GM19239 (cell line): Measurements from ENCODE around the gene CXCL13.
"Not testable (repeated sequence)": the region's sequence is repeated elsewhere in the genome, so short reads cannot be mapped to it uniquely, and the experiment has no call there.

Experiments
- DNase-seq: peaks from one replicate; pipeline ENCODE4 v3.0.0; 2011; ENCODE audit warnings: low spot score; ENCODE audit not compliant: insufficient read length
- FAIRE-seq: peaks from 2 replicates; lab custom pipeline; 2011; peaks lifted over from hg19 to GRCh38; lab: Jason Lieb, UNC

The CXCL13 gene, protein sequence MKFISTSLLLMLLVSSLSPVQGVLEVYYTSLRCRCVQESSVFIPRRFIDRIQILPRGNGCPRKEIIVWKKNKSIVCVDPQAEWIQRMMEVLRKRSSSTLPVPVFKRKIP

GRCh38 chr4:77605210-77605902 lies at the start of gene CXCL13:
Gene CXCL13, plus strand, starts transcription at chr4:77605820. Its CDS starts 46 bp downstream, at chr4:77605866.
- DNase-seq (no peak), FAIRE-seq (no peak)

- FAIRE-seq, result no peak
- no peak for DNase-seq
Measured at GRCh38 chr4:77560170-77560569, 45.5 kb upstream of the CXCL13 start.

- not testable (repeated sequence) for FAIRE-seq, DNase-seq
Measured at GRCh38 chr4:77561720-77562119, 43.9 kb upstream of the CXCL13 start.

- FAIRE-seq, result no peak
- DNase-seq, result no peak
Measured at GRCh38 chr4:77564231-77564630, 41.4 kb upstream of the CXCL13 start.

- FAIRE-seq (no peak), DNase-seq (no peak)
Measured at GRCh38 chr4:77566148-77566547, 39.5 kb upstream of the CXCL13 start.

GRCh38 chr4:77567549-77567948 lies 38.1 kb upstream of the CXCL13 start:
- FAIRE-seq (no peak), DNase-seq (no peak)

- DNase-seq, FAIRE-seq: not testable (repeated sequence)
Measured at GRCh38 chr4:77570508-77571214, 35.0 kb upstream of the CXCL13 start.

DNA sequence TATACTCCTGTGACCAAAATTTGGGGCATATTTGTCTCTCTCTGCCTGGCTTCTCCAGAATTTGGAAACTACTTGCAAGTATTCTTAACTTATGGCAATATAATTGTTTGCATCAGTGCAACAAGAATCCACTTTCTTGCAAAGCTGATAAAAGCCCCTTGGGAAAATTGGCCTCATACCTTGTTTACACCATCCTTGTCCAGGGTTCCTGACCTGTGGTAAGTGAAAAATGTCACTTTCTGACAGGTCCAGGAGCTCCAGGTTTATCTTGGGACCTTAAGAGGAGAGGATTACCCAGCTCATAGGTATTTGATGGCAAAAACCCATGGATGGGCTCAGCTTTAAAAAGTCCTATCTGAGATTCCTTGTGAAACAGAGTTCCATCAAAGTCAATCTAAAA lies 29.3 kb upstream of the CXCL13 start:
- DNase-seq, result no peak
- FAIRE-seq, result no peak

GRCh38 chr4:77578145-77578544 lies 27.5 kb upstream of the CXCL13 start:
- no peak for FAIRE-seq
- no peak for DNase-seq

DNA sequence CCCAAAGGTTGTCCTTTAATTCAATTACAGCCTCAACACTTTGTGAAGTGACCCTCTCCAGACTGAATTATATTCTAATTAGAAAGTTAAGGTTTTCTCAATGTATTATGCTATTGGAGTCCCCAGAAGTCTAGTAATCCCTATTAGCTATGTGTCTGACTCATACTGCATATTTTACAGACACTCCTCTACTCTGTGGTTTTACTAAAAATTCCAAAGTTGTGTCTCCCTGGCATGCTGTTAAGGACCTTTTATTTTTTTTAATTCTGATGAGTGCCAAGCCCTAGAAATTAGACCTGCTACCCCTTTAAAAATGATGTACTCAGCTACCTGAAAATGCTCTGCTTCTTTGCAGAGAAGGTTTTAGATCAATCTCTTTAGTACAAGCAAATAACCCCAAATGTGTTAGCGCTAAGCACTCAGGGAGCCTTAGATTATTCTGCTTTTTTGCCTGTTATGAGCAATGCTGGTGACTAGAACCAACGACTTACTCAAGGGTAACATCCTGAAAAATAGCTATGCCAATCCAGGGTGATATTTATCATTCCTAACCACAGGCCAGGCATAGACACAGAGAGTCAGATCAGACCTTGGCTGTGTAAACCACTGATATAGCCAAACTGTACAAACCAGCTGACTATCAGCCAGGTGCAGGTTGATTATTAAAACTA lies 26.1 kb upstream of the CXCL13 start:
- DNase-seq (no peak), FAIRE-seq (no peak)

GRCh38 chr4:77581724-77582123 lies 23.9 kb upstream of the CXCL13 start:
- FAIRE-seq, result no peak
- no peak for DNase-seq

DNA sequence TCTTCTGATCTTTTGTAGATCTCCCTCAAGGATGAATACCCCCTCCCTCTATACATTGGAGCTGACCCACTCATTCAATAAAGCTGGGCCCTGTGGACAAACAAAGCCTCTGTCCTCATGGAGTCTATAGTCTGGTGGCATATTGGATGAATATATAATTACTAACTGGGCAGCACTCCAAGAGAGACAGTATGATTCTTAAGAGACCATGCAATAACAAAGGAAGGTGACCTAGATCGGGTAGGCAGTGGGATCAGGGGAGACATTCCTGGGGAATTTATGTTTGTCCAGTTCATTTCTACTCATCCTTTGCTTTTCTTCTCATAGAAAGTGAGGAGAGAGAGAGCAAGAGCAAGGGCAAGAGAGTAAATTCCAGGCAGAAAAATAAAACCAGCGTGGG lies 23.5 kb upstream of the CXCL13 start:
- no peak for FAIRE-seq

DNA sequence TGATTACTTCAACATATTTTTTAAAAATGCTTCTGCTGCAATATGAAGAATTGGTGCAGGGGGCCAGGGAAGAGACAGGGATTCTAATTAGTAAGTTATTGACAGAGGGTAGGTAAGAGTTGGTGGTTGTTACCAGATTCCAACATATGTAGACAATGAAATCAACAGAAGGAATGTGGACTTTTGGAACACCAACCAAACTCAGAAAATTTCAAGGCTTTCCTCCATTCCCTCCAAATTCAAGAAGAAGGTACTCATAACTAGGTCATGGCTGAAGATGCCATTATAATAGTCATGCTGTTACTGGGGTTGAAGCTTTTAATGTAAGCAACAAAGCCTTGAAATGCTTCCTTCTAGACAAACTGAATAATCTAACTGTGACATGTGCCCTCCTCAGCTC lies 22.9 kb upstream of the CXCL13 start:
- FAIRE-seq (no peak), DNase-seq (no peak)

More for the DNA sequence above, 23.5 kb upstream of the CXCL13 start:
- no peak for DNase-seq

DNA sequence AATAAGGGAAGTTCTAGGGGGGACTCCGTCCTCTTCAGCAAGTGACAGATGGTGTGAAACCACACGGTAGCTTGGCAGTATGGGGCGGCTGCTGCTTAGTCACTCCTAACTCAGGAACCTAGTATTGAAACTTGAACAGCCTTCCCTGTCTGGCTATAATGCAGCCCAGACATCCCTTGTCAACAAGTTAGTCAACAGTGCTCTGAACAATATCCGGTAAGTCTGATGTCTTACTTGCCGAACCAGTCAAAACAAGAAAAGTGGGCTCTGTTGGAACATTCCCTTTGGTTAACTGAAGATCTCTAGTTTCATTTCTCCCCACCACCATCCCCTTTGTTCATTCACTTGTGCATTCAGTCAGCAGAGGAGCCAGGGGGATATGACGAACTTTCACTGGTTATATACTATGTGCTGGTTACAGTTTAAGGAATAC lies 18.7 kb upstream of the CXCL13 start:
- peak; percentile 96 for FAIRE-seq

GRCh38 chr4:77590482-77590881 lies 15.1 kb upstream of the CXCL13 start:
- DNase-seq (no peak), FAIRE-seq (no peak)

More for the DNA sequence above, 18.7 kb upstream of the CXCL13 start:
- DNase-seq, result peak; percentile 45

DNA sequence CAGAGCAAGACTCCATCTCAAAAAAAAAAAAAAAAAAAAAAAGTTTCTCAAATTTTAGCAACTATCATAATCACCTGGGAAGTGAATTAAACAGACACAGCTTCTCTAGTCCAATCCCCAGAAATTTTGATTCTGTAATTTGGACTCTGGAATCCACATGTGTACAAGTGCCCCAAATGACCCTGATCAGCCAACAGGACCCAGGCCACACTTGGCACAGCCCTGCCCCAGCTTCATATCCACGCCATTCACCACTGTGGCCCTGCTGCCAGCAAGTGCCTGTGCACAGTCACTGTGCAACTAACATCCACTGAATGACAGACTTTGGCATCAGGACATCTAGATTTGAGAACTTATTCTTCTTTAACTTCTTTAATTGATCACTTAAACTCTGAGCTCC lies 14.1 kb upstream of the CXCL13 start:
- DNase-seq (no peak), FAIRE-seq (no peak)

DNA sequence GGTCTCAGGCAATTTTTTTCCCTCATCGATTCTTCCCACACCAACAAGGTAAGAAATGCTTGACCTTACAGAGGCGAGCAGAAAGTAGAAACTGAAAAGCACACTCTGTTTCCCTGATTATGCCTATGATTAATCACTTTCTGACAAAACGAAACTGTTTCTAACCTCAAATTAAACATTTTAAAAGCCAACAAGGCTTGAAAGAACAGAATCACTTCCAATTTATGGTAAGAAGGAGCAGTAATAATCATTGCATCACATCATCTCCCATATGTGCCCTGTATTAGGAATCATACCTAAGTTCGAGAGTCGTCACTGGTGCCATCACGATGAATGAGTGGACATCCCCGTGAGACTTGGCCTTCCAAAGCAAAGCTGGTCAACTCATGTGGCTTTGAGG lies 12.5 kb upstream of the CXCL13 start:
- DNase-seq (no peak), FAIRE-seq (no peak)

DNA sequence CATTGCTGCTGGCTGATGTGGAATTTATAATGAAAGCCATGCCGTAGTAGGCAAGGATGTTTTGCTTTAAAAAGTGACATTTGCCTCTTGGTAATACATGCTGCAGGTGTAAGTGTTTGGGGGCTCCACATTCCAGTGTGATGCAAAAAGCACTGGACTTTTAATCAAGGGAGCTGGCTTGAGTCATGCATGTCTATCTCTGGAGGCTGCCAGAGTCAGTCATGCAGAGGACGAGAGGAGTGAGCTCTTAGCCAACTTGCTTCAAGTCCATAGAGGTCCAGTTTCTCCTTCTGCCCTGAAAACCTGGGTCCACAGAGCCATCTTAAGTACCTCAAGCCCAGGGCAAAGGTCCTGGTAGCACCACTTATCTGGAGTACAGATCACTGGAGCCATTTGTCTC lies 11.6 kb upstream of the CXCL13 start:
- DNase-seq, result no peak
- FAIRE-seq, result no peak

- no peak for FAIRE-seq
Measured at GRCh38 chr4:77595364-77595973, 10.2 kb upstream of the CXCL13 start.

GRCh38 chr4:77599378-77599777 lies 6.2 kb upstream of the CXCL13 start:
- DNase-seq (no peak), FAIRE-seq (no peak)

More at GRCh38 chr4:77595364-77595973, 10.2 kb upstream of the CXCL13 start:
- DNase-seq, result no peak
